ENCODE data around the gene SOX5. TPM values are rescaled to one million over a fixed set of nuclear protein-coding genes. Genes with fewer than 3 reads are reported as not detected.

SOX5 gene
- total RNA-seq, 1 donor = 12.8 TPM

DNA sequence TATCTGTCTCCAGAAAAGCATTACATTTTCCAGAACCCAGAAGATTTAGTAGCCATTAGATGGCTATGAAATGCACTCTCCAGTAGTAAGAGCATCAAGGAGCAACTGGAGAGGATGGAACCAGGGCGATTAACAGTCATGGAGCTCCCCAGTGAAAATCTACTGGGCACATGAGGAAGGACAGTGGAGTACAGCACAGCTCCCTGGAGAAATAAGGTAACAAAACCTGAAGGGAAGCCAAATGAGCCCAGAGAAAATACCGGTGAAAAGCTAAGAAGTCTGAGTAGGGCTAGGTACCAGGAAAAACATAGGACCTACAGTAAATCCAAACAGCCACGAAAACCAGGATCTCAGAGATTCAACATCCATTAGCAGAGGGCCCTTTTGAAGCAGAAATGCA, 21.6 kb downstream of the SOX5 start:
- no peak overlapping the region for H3K4me3 ChIP-seq (ENCODE audit: low read depth, low read length)
- no peak for DNase-seq (ENCODE audit: low read depth)
- TF ChIP-seq, protein P1, sequence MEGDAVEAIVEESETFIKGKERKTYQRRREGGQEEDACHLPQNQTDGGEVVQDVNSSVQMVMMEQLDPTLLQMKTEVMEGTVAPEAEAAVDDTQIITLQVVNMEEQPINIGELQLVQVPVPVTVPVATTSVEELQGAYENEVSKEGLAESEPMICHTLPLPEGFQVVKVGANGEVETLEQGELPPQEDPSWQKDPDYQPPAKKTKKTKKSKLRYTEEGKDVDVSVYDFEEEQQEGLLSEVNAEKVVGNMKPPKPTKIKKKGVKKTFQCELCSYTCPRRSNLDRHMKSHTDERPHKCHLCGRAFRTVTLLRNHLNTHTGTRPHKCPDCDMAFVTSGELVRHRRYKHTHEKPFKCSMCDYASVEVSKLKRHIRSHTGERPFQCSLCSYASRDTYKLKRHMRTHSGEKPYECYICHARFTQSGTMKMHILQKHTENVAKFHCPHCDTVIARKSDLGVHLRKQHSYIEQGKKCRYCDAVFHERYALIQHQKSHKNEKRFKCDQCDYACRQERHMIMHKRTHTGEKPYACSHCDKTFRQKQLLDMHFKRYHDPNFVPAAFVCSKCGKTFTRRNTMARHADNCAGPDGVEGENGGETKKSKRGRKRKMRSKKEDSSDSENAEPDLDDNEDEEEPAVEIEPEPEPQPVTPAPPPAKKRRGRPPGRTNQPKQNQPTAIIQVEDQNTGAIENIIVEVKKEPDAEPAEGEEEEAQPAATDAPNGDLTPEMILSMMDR (IDR thresholded peaks at IDR 0.05; ENCODE audit: insufficient read depth, low read length) = no peak

DNA sequence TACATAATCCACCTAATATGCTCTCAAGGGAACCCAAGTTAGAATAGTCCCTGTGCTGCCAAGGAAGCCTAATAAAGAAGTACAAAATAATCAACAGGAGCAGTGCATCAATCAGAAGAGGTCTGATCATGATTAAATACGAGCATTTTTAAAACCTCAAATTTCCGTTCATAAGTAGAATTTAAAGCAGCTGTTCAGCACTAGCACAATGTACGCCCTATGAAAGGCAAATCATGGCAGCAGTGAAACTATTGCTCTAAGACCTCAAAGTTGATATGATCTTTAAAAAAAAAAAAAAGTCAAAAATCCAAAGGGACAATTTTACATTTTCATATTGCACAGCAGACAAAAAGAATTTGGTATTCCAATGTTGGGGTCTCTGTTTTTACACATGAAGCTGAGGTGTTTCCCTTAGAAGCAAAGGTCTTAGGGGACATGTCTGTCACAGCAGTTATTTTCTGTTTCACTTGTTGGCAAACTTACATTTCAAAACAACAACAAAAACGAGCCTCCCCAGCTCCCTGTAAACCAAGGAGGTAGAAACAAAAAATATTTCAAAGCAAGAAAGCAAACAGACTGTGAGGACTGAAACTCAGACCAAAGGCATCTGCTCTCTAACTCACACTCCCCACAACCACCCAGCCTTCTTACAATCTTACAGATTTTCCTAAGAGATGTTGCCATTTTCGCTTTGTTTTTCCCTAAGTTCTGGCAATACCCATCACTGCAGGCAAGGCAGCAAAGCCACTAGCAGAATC, 28.2 kb downstream of the SOX5 start:
- H3K4me3 ChIP-seq (ENCODE audit: low read depth, low read length) = no peak overlapping the region
- DNase-seq (ENCODE audit: low read depth) = peak; percentile 2
- TF ChIP-seq, protein P1 (IDR thresholded peaks at IDR 0.05; ENCODE audit: insufficient read depth, low read length) = no peak

DNA sequence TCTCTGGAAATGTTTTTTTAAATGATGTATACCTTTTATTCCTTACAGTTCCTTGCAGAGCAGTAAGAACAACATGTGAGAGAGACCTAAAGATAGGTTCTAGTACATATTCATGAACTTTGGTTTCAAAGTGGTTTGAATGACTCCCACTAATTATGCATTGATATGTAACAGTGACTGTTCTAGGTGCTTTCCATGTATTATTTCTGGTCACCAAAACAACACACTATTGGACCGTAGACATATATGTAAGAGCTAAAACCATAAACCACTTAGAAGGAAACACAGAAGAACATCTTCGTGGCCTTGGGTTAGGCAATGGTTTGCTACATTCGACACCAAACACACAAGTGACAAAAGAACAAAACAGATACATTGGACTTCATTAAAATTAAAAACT, 37.9 kb downstream of the SOX5 start:
- TF ChIP-seq, protein P1 (IDR thresholded peaks at IDR 0.05; ENCODE audit: insufficient read depth, low read length) = no peak
- H3K4me3 ChIP-seq (ENCODE audit: low read depth, low read length) = no peak overlapping the region
- no peak for DNase-seq (ENCODE audit: low read depth)

DNA sequence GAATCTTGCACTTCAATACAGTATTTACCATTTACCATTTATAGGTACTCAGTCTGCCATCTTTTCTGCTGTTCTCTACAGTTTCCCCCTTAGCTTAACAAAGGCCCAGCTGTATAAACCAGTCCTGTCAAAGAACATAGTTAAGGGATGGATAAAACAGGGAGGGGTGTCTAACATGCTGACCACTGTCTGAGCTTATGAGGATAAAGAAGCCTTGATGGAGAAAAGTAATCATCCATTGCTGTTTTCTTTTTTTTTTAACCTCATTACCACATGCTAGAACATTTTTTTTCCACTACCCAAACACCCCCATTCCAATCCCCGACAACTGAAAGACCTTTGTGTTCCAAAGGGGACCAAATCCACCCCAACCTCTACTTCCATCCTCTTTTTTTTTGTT, 39.9 kb downstream of the SOX5 start:
- TF ChIP-seq, protein P1 (IDR thresholded peaks at IDR 0.05; ENCODE audit: insufficient read depth, low read length) = no peak
- no peak for DNase-seq (ENCODE audit: low read depth)
- no peak overlapping the region for H3K4me3 ChIP-seq (ENCODE audit: low read depth, low read length)

DNA sequence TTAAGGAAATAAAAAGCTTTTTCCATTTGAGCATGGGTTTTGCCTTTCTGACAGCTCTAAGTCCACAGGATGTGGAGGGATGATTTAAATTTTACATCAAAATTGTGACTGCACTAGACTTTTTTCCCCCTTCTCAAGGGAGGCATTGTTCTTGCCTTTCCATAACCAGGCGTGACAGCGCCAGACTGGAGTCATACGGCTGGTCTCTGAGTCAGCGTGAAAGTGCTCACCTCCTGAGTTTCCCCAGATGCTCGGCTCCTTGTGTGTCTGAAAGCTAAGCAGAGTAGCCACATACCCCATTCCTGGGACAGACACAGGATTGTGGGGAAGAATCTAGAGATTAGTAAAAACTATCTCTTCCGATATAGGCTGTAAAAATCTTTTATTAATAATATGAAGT, 43.1 kb downstream of the SOX5 start:
- no peak overlapping the region for H3K4me3 ChIP-seq (ENCODE audit: low read depth, low read length)
- DNase-seq (ENCODE audit: low read depth) = peak; percentile 22

DNA sequence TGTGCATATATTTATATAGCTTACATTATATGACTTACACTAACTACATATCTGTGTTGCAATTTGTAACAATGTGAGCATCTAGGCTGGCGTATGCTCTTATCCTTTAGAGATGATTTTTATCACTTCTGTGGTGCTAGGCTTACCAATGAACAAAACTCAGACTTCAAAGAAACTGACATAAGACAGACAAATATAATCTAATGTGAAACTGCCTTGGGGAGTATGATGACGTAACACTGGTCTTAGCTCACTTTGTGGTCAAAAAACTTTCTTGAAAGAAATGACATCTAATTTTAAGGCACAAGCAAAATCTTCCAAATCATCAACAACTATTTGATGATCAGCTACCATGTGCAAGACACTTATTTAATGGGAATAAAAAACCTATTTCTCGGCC, 50.0 kb downstream of the SOX5 start:
- no peak overlapping the region for H3K4me3 ChIP-seq (ENCODE audit: low read depth, low read length)
- no peak for DNase-seq (ENCODE audit: low read depth)
- TF ChIP-seq, protein P1 (IDR thresholded peaks at IDR 0.05; ENCODE audit: insufficient read depth, low read length) = no peak

More for the DNA sequence above, 43.1 kb downstream of the SOX5 start:
- TF ChIP-seq, protein P1 (IDR thresholded peaks at IDR 0.05; ENCODE audit: insufficient read depth, low read length) = no peak

DNA sequence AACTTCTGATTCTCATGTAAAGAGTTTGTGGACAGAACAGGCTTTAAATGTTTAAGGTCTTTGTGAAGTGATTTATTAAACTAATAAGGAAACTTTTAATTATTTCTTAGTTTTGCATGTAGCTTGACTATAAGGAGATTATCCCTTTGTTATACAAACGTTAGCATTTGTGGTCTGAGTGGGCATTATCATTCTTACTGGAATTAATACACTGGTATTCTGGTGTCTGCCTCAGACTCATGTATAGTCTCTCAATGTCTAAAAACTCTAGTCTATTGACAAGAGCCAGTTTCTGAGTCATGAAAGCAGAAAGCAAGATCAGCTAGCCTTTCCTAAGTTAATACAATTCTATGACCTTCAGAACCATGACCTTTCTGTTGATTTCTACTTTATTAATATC, 51.3 kb downstream of the SOX5 start:
- no peak for DNase-seq (ENCODE audit: low read depth)
- H3K4me3 ChIP-seq (ENCODE audit: low read depth, low read length) = no peak overlapping the region
- TF ChIP-seq, protein P1 (IDR thresholded peaks at IDR 0.05; ENCODE audit: insufficient read depth, low read length) = no peak
